K562 (cell line): ENCODE data around the gene HOXC10. TPM values are rescaled to one million over a fixed set of nuclear protein-coding genes. Genes with fewer than 3 reads are reported as not detected.

Experiments used
- ATAC-seq: fragments of 200-7000 bp; cut with Tn5 transposase; 3 replicates; pipeline ENCODE4 v1.9.1; 2020; ENCODE audit warnings: moderate library complexity
- BruUV-seq: library from RNA; stranded (reverse); fragments of 400-500 nt; replicated peaks from 2 replicates; lab custom pipeline; 2021; lab: Mats Ljungman, UMichigan
- CTCF ChIA-PET: fragments of 300-600 bp; formaldehyde crosslinking; extraction: SDS; loops from one replicate; lab custom pipeline; 2021; ENCODE audit warnings: low intra/inter-chr PET ratio; lab: Yijun Ruan, JAX
- POLR2A ChIA-PET: fragments of 300-600, 350-650 bp; sonication (Branson Sonifier 250); formaldehyde crosslinking; extraction: SDS; loops from one replicate; lab custom pipeline; 2021; ENCODE audit warnings: antibody characterized with exemption, inconsistent platforms; lab: Yijun Ruan, JAX
- DNase-seq, 4 experiments: peaks; one replicate each; pipeline versions ENCODE4 v3.0.0 to v3.0.0-alpha.2; 2011 to 2018; ENCODE audit warnings: low spot score in 3 of 4, mixed read lengths in 3 of 4; ENCODE audit errors: extremely low read depth in 1 of 4
- FAIRE-seq: peaks from 2 replicates; lab custom pipeline; 2011; peaks lifted over from hg19 to GRCh38; lab: Jason Lieb, UNC
- H2AFZ ChIP-seq: 2 replicates; pipeline ENCODE4 v1.6.0; 2011; ENCODE audit warnings: low read depth, low read length, control low read depth, inconsistent platforms
- H3K27ac ChIP-seq: fragments of 200-600 bp; 3 replicates; pipeline ENCODE4 v1.8.0; 2011; ENCODE audit warnings: low read depth, mild to moderate bottlenecking, control low read depth, inconsistent platforms, low read length, moderate library complexity, mixed read lengths; ENCODE audit errors: extremely low read depth
- H3K27me3 ChIP-seq, 2 experiments: fragments of 300-600 bp in 1 of 2; 2 replicates in 1 of 2; 3 replicates in 1 of 2; pipeline versions ENCODE4 v1.6.0 to v1.8.0; 2011; ENCODE audit warnings: inconsistent platforms in 2 of 2, low read length in 2 of 2, mild to moderate bottlenecking in 1 of 2, mixed read lengths in 1 of 2, moderate library complexity in 1 of 2; ENCODE audit not compliant: control insufficient read depth in 2 of 2, insufficient read depth in 2 of 2
- H3K36me3 ChIP-seq: fragments of 300-600 bp; 3 replicates; pipeline ENCODE4 v1.8.0; 2011; ENCODE audit warnings: mild to moderate bottlenecking, low read length, inconsistent platforms; ENCODE audit not compliant: control insufficient read depth, insufficient read depth
- H3K4me1 ChIP-seq, 2 experiments: fragments of 200-600 bp in 1 of 2; replicated peaks in 1 of 2; 2 replicates in 1 of 2; 3 replicates in 1 of 2; pipeline versions ENCODE4 v1.5.1 to v1.8.0; 2011; ENCODE audit warnings: inconsistent platforms in 2 of 2, low read length in 2 of 2, mild to moderate bottlenecking in 1 of 2, mixed read lengths in 1 of 2, moderate library complexity in 1 of 2; ENCODE audit not compliant: control insufficient read depth in 2 of 2, insufficient read depth in 2 of 2
- H3K4me2 ChIP-seq: 2 replicates; pipeline ENCODE4 v1.6.1; 2011; ENCODE audit warnings: low read length, control low read depth, inconsistent platforms, mixed read lengths; ENCODE audit not compliant: insufficient read depth
- H3K4me3 ChIP-seq: fragments of 200-600 bp; sonication (generic), shearing (Covaris generic); 2 replicates; pipeline ENCODE4 v1.5.1; 2016; ENCODE audit warnings: control low read depth, inconsistent platforms
- H3K79me2 ChIP-seq: fragments of 200-600 bp; 3 replicates; pipeline ENCODE4 v1.8.0; 2011; ENCODE audit warnings: low read length, inconsistent platforms; ENCODE audit not compliant: control insufficient read depth, insufficient read depth
- H3K9ac ChIP-seq, 2 experiments: 2 replicates each; pipeline versions ENCODE4 v1.6.0 to v1.6.1; 2011; ENCODE audit warnings: low read depth in 2 of 2, low read length in 2 of 2, control low read depth in 1 of 2, inconsistent platforms in 1 of 2, mild to moderate bottlenecking in 1 of 2, mixed read lengths in 1 of 2; ENCODE audit not compliant: insufficient read depth in 1 of 2
- H3K9me1 ChIP-seq: one replicate; pipeline ENCODE4 v1.6.0; 2011; ENCODE audit warnings: inconsistent platforms, mild to moderate bottlenecking, low read length, moderate library complexity; ENCODE audit not compliant: control insufficient read depth, insufficient read depth
- H3K9me3 ChIP-seq: replicated peaks from 2 replicates; pipeline ENCODE4 v1.5.1; 2011; ENCODE audit warnings: low read depth, low read length, inconsistent platforms; ENCODE audit not compliant: control insufficient read depth, insufficient read depth
- H4K20me1 ChIP-seq: replicated peaks from 2 replicates; pipeline ENCODE4 v1.6.1; 2011; ENCODE audit warnings: low read length, inconsistent platforms, mixed read lengths; ENCODE audit not compliant: control insufficient read depth, insufficient read depth
- CC2D1A ChIP-seq: fragments of 450-650 bp; IDR thresholded peaks from 2 replicates; pipeline ENCODE4 v1.6.1; 2017; ENCODE audit warnings: mild to moderate bottlenecking
- NR2C2 ChIP-seq, 2 experiments: fragments of 200-800 bp in 1 of 2; sonication (Bioruptor generic) in 1 of 2; sonication (generic) in 1 of 2; formaldehyde crosslinking in 1 of 2; IDR thresholded peaks; 2 replicates each; pipeline versions ENCODE4 v1.6.1 to v1.8.0; 2016 to 2022; ENCODE audit warnings: mild to moderate bottlenecking in 1 of 2, missing compliant biosample characterization in 1 of 2, missing genetic modification characterization in 1 of 2, missing genetic modification reagents in 1 of 2
- RB1 ChIP-seq: fragments of 450-650 bp; IDR thresholded peaks from 2 replicates; pipeline ENCODE4 v1.6.1; 2017; ENCODE audit warnings: low read depth, mild to moderate bottlenecking
- RBFOX2 ChIP-seq: fragments of 200-400 bp; formaldehyde crosslinking; IDR thresholded peaks from 2 replicates; pipeline ENCODE4 v1.6.1; 2017; ENCODE audit warnings: low read depth, mild to moderate bottlenecking, low read length, moderate library complexity
- SMARCE1 ChIP-seq: fragments of 450-650 bp; IDR thresholded peaks from 2 replicates; pipeline ENCODE4 v1.7.1; 2016; ENCODE audit warnings: mild to moderate bottlenecking
- SNIP1 ChIP-seq: fragments of 450-650 bp; IDR thresholded peaks from 2 replicates; pipeline ENCODE4 v1.7.1; 2017; ENCODE audit warnings: low read depth, mild to moderate bottlenecking
- SRSF7 ChIP-seq: fragments of 200-400 bp; formaldehyde crosslinking; optimal IDR thresholded peaks from 2 replicates; pipeline ENCODE3; 2017; ENCODE audit warnings: mild to moderate bottlenecking, low read depth, low read length
- ZFP36 ChIP-seq: fragments of 150-350 bp; IDR thresholded peaks from 2 replicates; pipeline ENCODE4 v1.6.1; 2018; ENCODE audit warnings: low read length, low read depth; ENCODE audit not compliant: partially characterized antibody
- ZNF212 ChIP-seq: fragments of 450-650 bp; formaldehyde crosslinking; IDR thresholded peaks from 2 replicates; pipeline ENCODE4 v1.4.0; 2020; ENCODE audit warnings: mild to moderate bottlenecking
- WGBS: fragments of 100-300 bp; shearing (Covaris generic); methylation state at CpG from one replicate; pipeline ENCODE4 v1.1.6; 2016; ENCODE audit warnings: low coverage, mixed read lengths; ENCODE audit not compliant: insufficient coverage; ENCODE audit errors: missing lambda C conversion rate; 5-methylcytosine and 5-hydroxymethylcytosine counted together
- in situ Hi-C: fragments of 300-500 bp; cut with MboI; formaldehyde crosslinking; loops from 4 replicates; pipeline ENCODE4 v1.15.0; 2018; ENCODE audit warnings: inconsistent platforms, mixed read lengths
- intact Hi-C: fragments of 100-400 bp; cut with micrococcal nuclease; formaldehyde crosslinking; loops from 2 replicates; pipeline ENCODE4 v1.14.2; 2022
- polyA plus RNA-seq, 8 experiments: library from polyadenylated mRNA; depleted of rRNA in 4 of 8; stranded (reverse) in 5 of 8; unstranded in 3 of 8; fragments of >200 nt; fragmentation: Nextera tagmentation in 2 of 8; fragmentation: Illumina TruSeq in 1 of 8; extraction: Ambion mirVana in 2 of 8; extraction: Trizol in 1 of 8; gene quantifications; 2 replicates each; pipeline versions ENCODE4 v1.2.1 to v1.2.3, GENCODE V29; 2011 to 2014; ENCODE audit warnings: inconsistent platforms in 1 of 8, missing spikeins in 1 of 8
- total RNA-seq, 7 experiments: library from RNA; depleted of rRNA in 6 of 7; stranded (reverse); fragments of >200 nt in 6 of 7; fragmentation: Illumina TruSeq in 2 of 7; extraction: Trizol in 2 of 7; gene quantifications; 2 replicates each; pipeline versions ENCODE4 v1.2.1 to v1.2.3, GENCODE V29; 2011 to 2021; ENCODE audit warnings: low replicate concordance in 1 of 7
- TF ChIP-seq, protein P1 (sequence below), 2 experiments: IDR thresholded peaks; 2 replicates each; pipeline ENCODE4 v1.6.1; 2011; ENCODE audit warnings: borderline replicate concordance in 1 of 2, control low read depth in 1 of 2, low read depth in 1 of 2, low read length in 1 of 2, mild to moderate bottlenecking in 1 of 2, mixed read lengths in 1 of 2, moderate library complexity in 1 of 2; ENCODE audit not compliant: insufficient read depth in 1 of 2, insufficient read length in 1 of 2, poor library complexity in 1 of 2, severe bottlenecking in 1 of 2; ENCODE audit errors: extremely low read depth in 1 of 2
- TF ChIP-seq, protein P2 (sequence below), 2 experiments: fragments of 450-650 bp; IDR thresholded peaks; 2 replicates each; pipeline ENCODE4 v1.6.1; 2018; ENCODE audit warnings: mild to moderate bottlenecking in 2 of 2, low read depth in 1 of 2; ENCODE audit not compliant: partially characterized antibody in 2 of 2
- TF ChIP-seq, protein P3 (sequence below): fragments of 450-650 bp; conservative IDR thresholded peaks from 2 replicates; pipeline ENCODE4 v1.6.1; 2016; ENCODE audit warnings: missing genetic modification characterization, low read depth, mild to moderate bottlenecking, control low read depth, missing compliant biosample characterization

Gene HOXC10
- total and polyA plus RNA-seq, 9 of the 15 experiments (the other 6 are each of a cell fraction or from before 2014, with no cell fraction given): 0.13 to 0.77 (median 0.35) TPM; not detected in 2

DNA sequence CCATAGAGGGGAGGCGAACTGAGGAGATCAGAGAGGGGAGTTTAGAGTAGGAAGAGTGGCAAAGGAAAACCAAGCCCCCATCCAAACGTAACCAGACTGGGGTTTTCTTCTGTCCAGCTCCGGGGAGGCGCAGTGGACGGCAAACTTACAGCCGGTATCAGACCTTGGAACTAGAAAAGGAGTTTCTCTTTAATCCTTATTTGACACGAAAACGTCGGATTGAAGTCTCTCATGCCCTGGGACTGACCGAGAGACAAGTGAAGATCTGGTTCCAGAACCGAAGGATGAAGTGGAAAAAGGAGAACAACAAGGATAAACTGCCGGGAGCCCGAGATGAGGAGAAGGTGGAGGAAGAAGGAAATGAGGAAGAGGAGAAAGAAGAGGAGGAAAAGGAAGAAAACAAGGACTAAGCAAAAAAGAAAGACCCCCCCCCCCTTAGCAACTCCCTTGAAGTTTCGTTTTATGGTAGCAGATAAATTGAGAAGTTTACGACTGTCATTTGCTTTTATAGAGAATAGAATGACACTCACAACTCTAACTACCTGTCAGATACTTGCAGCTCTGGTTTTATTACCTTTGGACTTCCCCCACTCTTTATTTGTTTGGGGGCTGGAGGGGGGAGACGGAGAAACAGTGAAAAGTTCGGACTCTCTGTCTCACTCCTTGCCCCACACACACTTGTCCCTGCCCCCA, 26.2 kb downstream of the HOXC10 start:
- Histone ChIP-seq H3K27me3 (no peaks in the 10 kb centered on the region), H3K4me2 (peak overlapping the region; percentile 68), H4K20me1 (no peaks in the 10 kb centered on the region; the same call in 1 of the 2 replicates), H3K4me3 (peak overlapping the region; percentile 12), H3K27ac (peak overlapping the region; percentile 59), H2AFZ (peak overlapping the region; percentile 82), H3K36me3 (no peaks in the 10 kb centered on the region), H3K9me1 (no peaks in the 10 kb centered on the region), H3K9me3 (no peaks in the 10 kb centered on the region), H3K79me2 (no peaks in the 10 kb centered on the region; the same call in 2 of the 3 replicates), H3K4me1 (peaks cover 14 to 15% of the 10 kb centered on the region in 2 experiments), H3K9ac (peak overlapping the region; percentile 68 to 85; a peak in 3 of 4 replicates)
- ATAC-seq: peak; percentile 20
- WGBS: 13% methylated on average over 17 of the region's 17 CpGs
- BruUV-seq: no TSS peak
- ChIA-PET POLR2A (interaction anchor here (0.7 to 0.9 kb wide), 3 partner anchors 13 to 270 kb away, joined by 3 to 4 read pairs (median 3); no protein-coding TSS in a partner anchor), CTCF (interaction anchor here (0.9 kb wide), 1 partner anchor 191 kb away, joined by 3 read pairs; no protein-coding TSS in a partner anchor)
- peak in 1 of 4 experiments; percentile 26 for DNase-seq
- FAIRE-seq: peak; percentile 81
- intact Hi-C loops: loop anchor here (10.0 kb wide), 1 partner anchor 284 kb away; no protein-coding TSS in a partner anchor
- in situ Hi-C loops: no loop called here
- TF ChIP-seq, protein P1, sequence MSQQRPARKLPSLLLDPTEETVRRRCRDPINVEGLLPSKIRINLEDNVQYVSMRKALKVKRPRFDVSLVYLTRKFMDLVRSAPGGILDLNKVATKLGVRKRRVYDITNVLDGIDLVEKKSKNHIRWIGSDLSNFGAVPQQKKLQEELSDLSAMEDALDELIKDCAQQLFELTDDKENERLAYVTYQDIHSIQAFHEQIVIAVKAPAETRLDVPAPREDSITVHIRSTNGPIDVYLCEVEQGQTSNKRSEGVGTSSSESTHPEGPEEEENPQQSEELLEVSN (IDR thresholded peaks at IDR 0.05; ENCODE audit: borderline replicate concordance in 1 of 2, extremely low read depth in 1 of 2, insufficient read depth in 1 of 2, insufficient read length in 1 of 2, low read depth in 1 of 2, low read length in 1 of 2, poor library complexity in 1 of 2, severe bottlenecking in 1 of 2): no peak
- TF ChIP-seq ZFP36 (no peak), ZNF212 (CRISPR knock-in tag) (no peak), RBFOX2 (no peak), SRSF7 (no peak), SNIP1 (no peak), CC2D1A (no peak), RB1 (no peak), NR2C2 (CRISPR knock-in tag; IDR thresholded peaks at IDR 0.05) (no peak), NR2C2 (tag; IDR thresholded peaks at IDR 0.05) (no peak), SMARCE1 (0 out of 2 replicates have a peak, but pooled peaks have one; percentile 29)
- TF ChIP-seq, protein P2, sequence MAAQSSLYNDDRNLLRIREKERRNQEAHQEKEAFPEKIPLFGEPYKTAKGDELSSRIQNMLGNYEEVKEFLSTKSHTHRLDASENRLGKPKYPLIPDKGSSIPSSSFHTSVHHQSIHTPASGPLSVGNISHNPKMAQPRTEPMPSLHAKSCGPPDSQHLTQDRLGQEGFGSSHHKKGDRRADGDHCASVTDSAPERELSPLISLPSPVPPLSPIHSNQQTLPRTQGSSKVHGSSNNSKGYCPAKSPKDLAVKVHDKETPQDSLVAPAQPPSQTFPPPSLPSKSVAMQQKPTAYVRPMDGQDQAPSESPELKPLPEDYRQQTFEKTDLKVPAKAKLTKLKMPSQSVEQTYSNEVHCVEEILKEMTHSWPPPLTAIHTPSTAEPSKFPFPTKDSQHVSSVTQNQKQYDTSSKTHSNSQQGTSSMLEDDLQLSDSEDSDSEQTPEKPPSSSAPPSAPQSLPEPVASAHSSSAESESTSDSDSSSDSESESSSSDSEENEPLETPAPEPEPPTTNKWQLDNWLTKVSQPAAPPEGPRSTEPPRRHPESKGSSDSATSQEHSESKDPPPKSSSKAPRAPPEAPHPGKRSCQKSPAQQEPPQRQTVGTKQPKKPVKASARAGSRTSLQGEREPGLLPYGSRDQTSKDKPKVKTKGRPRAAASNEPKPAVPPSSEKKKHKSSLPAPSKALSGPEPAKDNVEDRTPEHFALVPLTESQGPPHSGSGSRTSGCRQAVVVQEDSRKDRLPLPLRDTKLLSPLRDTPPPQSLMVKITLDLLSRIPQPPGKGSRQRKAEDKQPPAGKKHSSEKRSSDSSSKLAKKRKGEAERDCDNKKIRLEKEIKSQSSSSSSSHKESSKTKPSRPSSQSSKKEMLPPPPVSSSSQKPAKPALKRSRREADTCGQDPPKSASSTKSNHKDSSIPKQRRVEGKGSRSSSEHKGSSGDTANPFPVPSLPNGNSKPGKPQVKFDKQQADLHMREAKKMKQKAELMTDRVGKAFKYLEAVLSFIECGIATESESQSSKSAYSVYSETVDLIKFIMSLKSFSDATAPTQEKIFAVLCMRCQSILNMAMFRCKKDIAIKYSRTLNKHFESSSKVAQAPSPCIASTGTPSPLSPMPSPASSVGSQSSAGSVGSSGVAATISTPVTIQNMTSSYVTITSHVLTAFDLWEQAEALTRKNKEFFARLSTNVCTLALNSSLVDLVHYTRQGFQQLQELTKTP (IDR thresholded peaks at IDR 0.05; ENCODE audit: low read depth in 1 of 2, partially characterized antibody in 2 of 2): no peak
- TF ChIP-seq, protein P3, sequence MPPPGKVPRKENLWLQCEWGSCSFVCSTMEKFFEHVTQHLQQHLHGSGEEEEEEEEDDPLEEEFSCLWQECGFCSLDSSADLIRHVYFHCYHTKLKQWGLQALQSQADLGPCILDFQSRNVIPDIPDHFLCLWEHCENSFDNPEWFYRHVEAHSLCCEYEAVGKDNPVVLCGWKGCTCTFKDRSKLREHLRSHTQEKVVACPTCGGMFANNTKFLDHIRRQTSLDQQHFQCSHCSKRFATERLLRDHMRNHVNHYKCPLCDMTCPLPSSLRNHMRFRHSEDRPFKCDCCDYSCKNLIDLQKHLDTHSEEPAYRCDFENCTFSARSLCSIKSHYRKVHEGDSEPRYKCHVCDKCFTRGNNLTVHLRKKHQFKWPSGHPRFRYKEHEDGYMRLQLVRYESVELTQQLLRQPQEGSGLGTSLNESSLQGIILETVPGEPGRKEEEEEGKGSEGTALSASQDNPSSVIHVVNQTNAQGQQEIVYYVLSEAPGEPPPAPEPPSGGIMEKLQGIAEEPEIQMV (tag): no peak
